ENCODE data around the gene MACROH2A1. TPM values are rescaled to one million over a fixed set of nuclear protein-coding genes. Genes with fewer than 3 reads are reported as not detected.

The MACROH2A1 gene
- total and polyA plus RNA-seq, 2 experiments from 2014 or later = 64.9 to 81.6 TPM

DNA sequence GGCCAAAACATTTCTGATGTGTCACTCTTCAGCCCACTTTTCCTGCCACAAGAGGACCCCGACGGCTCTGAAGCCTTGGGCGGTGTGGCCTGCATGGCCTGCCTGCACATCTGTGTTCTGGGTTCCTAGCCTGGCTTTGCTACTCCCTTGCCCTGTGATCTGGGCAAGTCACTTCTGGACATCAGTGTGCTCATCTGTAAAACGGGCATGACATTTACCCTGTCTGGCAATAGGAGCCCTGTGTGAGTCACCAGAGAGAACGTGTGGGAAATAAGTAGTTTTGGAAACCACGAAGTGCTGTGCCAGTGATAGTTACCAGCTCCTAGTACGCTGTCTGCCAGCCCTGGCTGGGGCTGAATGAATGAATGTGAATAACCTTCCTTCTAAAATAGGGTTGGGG is 90.8 kb downstream of the MACROH2A1 start (continued):
- TF ChIP-seq, protein P1, sequence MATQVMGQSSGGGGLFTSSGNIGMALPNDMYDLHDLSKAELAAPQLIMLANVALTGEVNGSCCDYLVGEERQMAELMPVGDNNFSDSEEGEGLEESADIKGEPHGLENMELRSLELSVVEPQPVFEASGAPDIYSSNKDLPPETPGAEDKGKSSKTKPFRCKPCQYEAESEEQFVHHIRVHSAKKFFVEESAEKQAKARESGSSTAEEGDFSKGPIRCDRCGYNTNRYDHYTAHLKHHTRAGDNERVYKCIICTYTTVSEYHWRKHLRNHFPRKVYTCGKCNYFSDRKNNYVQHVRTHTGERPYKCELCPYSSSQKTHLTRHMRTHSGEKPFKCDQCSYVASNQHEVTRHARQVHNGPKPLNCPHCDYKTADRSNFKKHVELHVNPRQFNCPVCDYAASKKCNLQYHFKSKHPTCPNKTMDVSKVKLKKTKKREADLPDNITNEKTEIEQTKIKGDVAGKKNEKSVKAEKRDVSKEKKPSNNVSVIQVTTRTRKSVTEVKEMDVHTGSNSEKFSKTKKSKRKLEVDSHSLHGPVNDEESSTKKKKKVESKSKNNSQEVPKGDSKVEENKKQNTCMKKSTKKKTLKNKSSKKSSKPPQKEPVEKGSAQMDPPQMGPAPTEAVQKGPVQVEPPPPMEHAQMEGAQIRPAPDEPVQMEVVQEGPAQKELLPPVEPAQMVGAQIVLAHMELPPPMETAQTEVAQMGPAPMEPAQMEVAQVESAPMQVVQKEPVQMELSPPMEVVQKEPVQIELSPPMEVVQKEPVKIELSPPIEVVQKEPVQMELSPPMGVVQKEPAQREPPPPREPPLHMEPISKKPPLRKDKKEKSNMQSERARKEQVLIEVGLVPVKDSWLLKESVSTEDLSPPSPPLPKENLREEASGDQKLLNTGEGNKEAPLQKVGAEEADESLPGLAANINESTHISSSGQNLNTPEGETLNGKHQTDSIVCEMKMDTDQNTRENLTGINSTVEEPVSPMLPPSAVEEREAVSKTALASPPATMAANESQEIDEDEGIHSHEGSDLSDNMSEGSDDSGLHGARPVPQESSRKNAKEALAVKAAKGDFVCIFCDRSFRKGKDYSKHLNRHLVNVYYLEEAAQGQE (IDR thresholded peaks at IDR 0.05; ENCODE audit: unreplicated experiment) = no peak

DNA sequence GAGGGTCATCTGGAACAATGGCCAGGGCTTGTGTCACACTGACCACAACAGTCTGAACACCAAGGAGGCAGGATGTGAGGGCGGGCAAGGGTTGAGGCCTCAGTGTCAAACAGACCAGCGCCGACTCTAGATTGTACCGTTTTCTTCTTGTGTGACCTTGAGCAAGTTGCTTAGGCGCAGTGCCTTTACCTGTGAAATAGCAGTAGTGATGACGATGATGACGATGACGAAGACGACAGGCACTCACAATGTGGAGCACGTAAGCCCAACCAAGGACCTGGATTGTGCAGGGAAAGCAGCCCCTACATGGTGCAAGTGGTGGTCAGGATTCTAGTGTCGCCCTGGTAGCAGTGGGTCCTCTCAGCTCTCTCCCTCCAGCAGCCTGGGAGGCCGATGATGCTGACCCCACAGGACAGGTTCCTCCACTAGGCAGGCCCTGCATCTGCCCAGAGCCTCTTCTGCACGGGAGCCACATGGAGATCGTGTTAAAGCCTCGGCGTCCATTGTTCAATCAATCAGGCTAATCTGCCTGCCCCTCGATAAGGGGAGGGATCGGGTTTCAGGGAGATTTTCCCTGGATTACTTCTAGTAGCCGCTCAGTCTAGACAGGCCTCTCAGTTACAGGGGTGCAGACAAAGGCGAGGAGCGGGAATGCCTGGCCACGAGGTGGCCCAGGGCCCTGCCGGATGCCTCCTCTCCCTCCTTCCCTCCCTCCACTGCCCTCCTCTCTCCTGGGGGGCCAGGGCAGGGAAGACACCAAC is 91.7 kb downstream of the MACROH2A1 start:
- H3K27ac Mint-ChIP-seq = no peak overlapping the region
- H3K4me3 Mint-ChIP-seq = no peak overlapping the region
- ATAC-seq = peak; percentile 94
- TF ChIP-seq, protein P1 (IDR thresholded peaks at IDR 0.05; ENCODE audit: unreplicated experiment) = no peak
- TF ChIP-seq CREB1 (CRISPR knock-in tag; IDR thresholded peaks at IDR 0.05; ENCODE audit: low read depth) (no peak), STAT1 (IDR thresholded peaks at IDR 0.05; ENCODE audit: unreplicated experiment) (no peak), POLR2AphosphoS5 (IDR thresholded peaks at IDR 0.05; ENCODE audit: low read depth) (no peak), EZH2 (IDR thresholded peaks at IDR 0.05; ENCODE audit: low read depth, unreplicated experiment) (no peak), NANOG (IDR thresholded peaks at IDR 0.05; ENCODE audit: borderline replicate concordance) (no peak), JUNB (IDR thresholded peaks at IDR 0.05; ENCODE audit: unreplicated experiment) (no peak), ZNF331 (CRISPR knock-in tag; IDR thresholded peaks at IDR 0.05; ENCODE audit: low read depth) (no peak), EZH2phosphoT487 (IDR thresholded peaks at IDR 0.05; ENCODE audit: unreplicated experiment) (no peak), ZNF114 (CRISPR knock-in tag; IDR thresholded peaks at IDR 0.05) (no peak)
- TF ChIP-seq, protein P2, sequence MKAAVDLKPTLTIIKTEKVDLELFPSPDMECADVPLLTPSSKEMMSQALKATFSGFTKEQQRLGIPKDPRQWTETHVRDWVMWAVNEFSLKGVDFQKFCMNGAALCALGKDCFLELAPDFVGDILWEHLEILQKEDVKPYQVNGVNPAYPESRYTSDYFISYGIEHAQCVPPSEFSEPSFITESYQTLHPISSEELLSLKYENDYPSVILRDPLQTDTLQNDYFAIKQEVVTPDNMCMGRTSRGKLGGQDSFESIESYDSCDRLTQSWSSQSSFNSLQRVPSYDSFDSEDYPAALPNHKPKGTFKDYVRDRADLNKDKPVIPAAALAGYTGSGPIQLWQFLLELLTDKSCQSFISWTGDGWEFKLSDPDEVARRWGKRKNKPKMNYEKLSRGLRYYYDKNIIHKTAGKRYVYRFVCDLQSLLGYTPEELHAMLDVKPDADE (IDR thresholded peaks at IDR 0.05) = no peak
- TF ChIP-seq, protein P3, sequence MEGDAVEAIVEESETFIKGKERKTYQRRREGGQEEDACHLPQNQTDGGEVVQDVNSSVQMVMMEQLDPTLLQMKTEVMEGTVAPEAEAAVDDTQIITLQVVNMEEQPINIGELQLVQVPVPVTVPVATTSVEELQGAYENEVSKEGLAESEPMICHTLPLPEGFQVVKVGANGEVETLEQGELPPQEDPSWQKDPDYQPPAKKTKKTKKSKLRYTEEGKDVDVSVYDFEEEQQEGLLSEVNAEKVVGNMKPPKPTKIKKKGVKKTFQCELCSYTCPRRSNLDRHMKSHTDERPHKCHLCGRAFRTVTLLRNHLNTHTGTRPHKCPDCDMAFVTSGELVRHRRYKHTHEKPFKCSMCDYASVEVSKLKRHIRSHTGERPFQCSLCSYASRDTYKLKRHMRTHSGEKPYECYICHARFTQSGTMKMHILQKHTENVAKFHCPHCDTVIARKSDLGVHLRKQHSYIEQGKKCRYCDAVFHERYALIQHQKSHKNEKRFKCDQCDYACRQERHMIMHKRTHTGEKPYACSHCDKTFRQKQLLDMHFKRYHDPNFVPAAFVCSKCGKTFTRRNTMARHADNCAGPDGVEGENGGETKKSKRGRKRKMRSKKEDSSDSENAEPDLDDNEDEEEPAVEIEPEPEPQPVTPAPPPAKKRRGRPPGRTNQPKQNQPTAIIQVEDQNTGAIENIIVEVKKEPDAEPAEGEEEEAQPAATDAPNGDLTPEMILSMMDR (conservative IDR thresholded peaks at IDR 0.05; ENCODE audit: low read depth in 2 of 2) = no peak

More for the DNA sequence above, 91.7 kb downstream of the MACROH2A1 start:
- peaks cover 7% of the 10 kb centered on the region for H3K4me1 Mint-ChIP-seq
- Histone ChIP-seq H4K20me1 (replicated peaks; ENCODE audit: insufficient read depth) (no peaks in the 10 kb centered on the region), H2AFZ (peak overlapping the region; percentile 85), H3K4me2 (no peak overlapping the region), H3F3A (replicated peaks; ENCODE audit: low read depth) (no peaks in the 10 kb centered on the region), H3K36me3 (ENCODE audit: insufficient read depth) (no peaks in the 10 kb centered on the region), H3K9me2 (ENCODE audit: insufficient read depth) (no peaks in the 10 kb centered on the region; the same call in 1 of the 2 replicates), H3K4me3 (no peak overlapping the region), H3K4me1 (ENCODE audit: insufficient read depth) (no peaks in the 10 kb centered on the region; the same call in 1 of the 2 replicates), H3K27ac (ENCODE audit: low read depth) (no peak overlapping the region), H3K27me3 (ENCODE audit: insufficient read depth) (no peaks in the 10 kb centered on the region), H3K79me2 (replicated peaks; ENCODE audit: insufficient read depth) (no peaks in the 10 kb centered on the region)
- H3K9me3 Mint-ChIP-seq = no peaks in the 10 kb centered on the region
- H3K36me3 Mint-ChIP-seq (ENCODE audit: low read depth) = no peaks in the 10 kb centered on the region
- peak; percentile 80 for DNase-seq (ENCODE audit: low spot score)
- peaks cover 12% of the 10 kb centered on the region for H3K27me3 Mint-ChIP-seq (ENCODE audit: insufficient read depth, low read depth, poor library complexity)

Measured in GM23338 (cell line).